HUES48 (cell line): ENCODE results near the gene CDKN1B.

ENCODE experiments used
- H3K27ac ChIP-seq: one replicate; pipeline ENCODE4 v1.7.0; 2013; ENCODE audit warnings: low read depth, low read length, inconsistent platforms
- H3K27me3 ChIP-seq: 2 replicates; pipeline ENCODE4 v1.6.1; 2013; ENCODE audit warnings: mild to moderate bottlenecking, low read length; ENCODE audit not compliant: control insufficient read depth, insufficient read depth
- H3K36me3 ChIP-seq: 2 replicates; pipeline ENCODE4 v1.6.1; 2013; ENCODE audit warnings: low read length; ENCODE audit not compliant: control insufficient read depth, insufficient read depth
- H3K4me1 ChIP-seq: 2 replicates; pipeline ENCODE4 v1.6.1; 2013; ENCODE audit warnings: mild to moderate bottlenecking, low read length; ENCODE audit not compliant: control insufficient read depth, insufficient read depth
- H3K4me3 ChIP-seq: 2 replicates; pipeline ENCODE4 v1.5.1; 2013; ENCODE audit warnings: mild to moderate bottlenecking, low read depth, low read length
- H3K9ac ChIP-seq: 2 replicates; pipeline ENCODE4 v1.6.1; 2013; ENCODE audit warnings: mild to moderate bottlenecking, low read depth, low read length, moderate library complexity
- H3K9me3 ChIP-seq: 2 replicates; pipeline ENCODE4 v1.6.1; 2013; ENCODE audit warnings: low read length; ENCODE audit not compliant: control insufficient read depth, insufficient read depth

Gene CDKN1B

DNA sequence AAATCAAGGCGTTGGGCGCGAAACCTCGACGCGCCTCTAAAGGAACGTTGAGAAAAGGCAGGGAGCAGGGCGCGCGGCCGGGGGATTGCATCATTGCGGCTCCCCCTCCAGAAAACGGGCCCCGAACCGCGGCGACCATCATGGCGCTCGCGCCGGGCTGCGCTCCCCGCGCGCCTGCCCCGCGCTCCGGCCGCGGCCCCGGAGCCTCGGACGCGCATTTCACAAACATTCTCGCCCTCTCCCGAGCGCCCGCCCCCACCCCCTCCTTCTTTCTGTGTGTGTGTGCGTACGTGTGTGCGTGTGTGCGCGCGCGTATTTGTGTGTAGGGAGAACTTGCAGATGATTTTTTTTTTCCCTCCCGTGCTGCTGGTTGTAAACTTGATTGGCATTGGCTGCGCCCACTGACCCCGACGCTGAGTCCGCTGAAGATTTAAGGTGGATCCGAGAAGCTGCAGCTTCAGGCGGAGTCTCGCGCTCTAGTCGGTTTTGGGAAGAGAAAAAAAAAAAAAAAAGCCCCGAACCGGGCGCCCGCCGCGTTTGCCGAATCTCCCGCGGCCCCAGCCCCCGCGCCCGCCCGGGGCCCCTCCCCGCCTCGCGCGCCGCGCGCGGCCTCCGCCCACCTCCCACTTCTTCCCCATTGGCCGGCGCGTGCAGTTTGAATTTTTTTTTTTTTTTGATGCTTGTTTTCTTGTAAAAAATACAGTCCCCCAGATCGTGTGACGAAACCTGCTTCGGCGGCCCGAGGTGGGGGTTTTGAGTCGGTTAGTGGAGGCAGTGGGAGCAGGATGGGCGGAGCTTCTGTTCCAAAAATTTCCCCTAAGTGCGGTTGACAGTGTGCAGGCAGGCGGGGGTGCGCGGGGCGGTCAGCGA lies 8.2 kb downstream of the CDKN1B start:
- peak overlapping the region; percentile 79 for H3K4me3 ChIP-seq
- no peaks in the 10 kb centered on the region for H3K9me3 ChIP-seq
- H3K27ac ChIP-seq: peak overlapping the region; percentile 97
- peak overlapping the region; percentile 80 for H3K9ac ChIP-seq
- H3K4me1 ChIP-seq: peaks cover 18% of the 10 kb centered on the region; the same call in 1 of the 2 replicates
- H3K36me3 ChIP-seq: peaks cover 23% of the 10 kb centered on the region
- peaks cover 29% of the 10 kb centered on the region for H3K27me3 ChIP-seq

DNA sequence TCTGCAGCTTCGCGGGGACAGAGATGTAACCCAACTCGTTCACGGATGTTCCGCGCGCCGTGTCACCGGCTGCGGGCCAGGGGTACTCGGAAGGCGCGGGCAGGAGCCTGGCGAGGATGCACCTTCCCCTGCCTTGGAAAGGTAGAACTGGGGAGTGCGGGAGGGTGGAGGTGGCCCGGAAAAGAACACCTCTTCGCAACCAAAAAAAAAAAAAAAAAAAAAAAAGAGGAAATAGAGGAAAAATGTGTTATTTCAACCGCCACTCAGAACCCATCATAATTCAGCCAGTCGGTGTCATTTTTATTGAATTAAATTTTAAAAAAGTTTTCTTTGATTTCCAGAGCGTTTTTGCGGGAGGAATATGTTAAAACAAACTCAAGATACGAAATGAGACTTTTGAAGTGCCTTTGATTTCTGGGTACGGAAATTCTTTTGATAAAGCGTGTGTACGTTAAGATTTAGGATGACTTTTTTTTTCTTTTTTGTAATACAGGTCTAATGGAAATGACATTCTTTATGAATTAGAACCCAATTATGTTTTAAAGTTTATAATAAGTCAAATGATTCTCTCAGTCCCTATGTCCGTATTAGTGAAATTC lies 8.9 kb downstream of the CDKN1B start:
- Histone ChIP-seq H3K27ac (peak overlapping the region; percentile 97), H3K4me1 (peaks cover 18% of the 10 kb centered on the region; the same call in 1 of the 2 replicates), H3K4me3 (peak overlapping the region; percentile 79), H3K36me3 (peaks cover 16% of the 10 kb centered on the region), H3K9me3 (no peaks in the 10 kb centered on the region), H3K27me3 (peaks cover 29% of the 10 kb centered on the region), H3K9ac (peak overlapping the region; percentile 80)

DNA sequence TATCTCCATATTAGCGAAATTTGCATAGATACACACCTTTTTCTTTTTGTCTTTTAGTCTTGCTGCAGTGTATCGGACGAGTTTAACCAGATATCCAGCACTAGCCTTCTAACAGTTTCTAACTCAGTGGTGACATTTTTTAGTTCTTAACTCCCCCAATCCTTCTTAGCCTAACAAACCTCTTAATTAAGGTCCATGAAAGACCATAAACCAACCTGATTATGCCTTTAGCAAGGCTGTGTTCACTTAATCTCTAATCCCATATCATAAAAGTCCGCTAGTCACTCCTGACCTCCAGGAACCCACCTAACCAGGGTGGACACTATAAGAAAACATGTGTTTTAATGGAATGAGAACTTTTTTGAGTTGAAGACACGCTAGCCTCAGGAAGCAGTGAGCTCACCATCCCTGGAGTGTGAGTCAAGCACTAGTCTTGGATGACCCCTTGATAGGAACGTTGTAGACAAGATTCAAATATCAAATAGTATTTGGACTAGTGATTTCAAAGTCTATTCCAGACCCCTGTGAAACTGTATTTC lies 9.5 kb downstream of the CDKN1B start:
- Histone ChIP-seq H3K9me3 (no peaks in the 10 kb centered on the region), H3K27ac (no peak overlapping the region), H3K27me3 (peaks cover 29% of the 10 kb centered on the region), H3K4me1 (peaks cover 18% of the 10 kb centered on the region; the same call in 1 of the 2 replicates), H3K36me3 (peaks cover 10% of the 10 kb centered on the region), H3K4me3 (peak overlapping the region; percentile 79), H3K9ac (no peak overlapping the region; the same call in 1 of the 2 replicates)

DNA sequence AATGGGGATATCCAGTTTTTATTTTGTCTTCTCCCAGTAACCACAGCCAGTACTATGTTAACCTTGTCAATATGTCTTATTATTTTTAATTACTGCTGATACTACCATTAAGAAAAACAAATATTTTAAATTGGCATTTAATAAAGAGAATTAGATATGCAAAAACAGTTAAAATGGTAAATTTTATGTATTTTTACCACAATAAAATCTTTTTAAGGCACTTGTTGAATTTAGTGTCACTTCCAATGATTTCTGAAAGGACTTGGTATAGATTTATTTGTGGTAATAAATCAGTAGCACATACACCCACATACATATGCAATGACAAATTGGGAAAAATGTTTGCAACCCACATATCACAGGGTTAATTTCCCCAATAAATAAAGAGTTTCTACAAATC lies 14.0 kb downstream of the CDKN1B start:
- Histone ChIP-seq H3K27me3 (peaks cover 9% of the 10 kb centered on the region; the same call in 1 of the 2 replicates), H3K4me1 (peaks cover 12% of the 10 kb centered on the region), H3K27ac (no peak overlapping the region), H3K4me3 (no peak overlapping the region), H3K9me3 (no peaks in the 10 kb centered on the region), H3K36me3 (no peaks in the 10 kb centered on the region), H3K9ac (no peak overlapping the region)

DNA sequence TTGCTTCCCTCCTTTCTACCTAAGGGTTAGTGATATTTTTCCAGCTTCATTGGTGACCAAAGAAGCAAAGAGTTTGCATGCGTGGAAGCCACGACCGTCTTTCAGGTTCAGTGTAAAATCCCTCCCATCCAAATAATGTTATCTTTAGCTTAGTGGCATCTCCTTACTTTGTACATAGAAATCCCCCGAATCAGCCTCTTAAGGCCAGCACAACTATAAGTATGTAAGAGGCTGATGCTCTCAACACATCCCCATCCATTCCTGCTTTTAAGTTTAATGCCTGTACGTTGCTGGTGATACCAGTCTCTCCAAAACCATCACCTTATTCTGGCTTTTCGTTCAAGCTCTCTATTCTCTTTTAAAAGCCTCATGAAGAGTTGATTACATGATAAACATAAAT lies 14.6 kb downstream of the CDKN1B start:
- Histone ChIP-seq H3K9ac (no peak overlapping the region), H3K4me3 (no peak overlapping the region), H3K4me1 (peaks cover 7% of the 10 kb centered on the region), H3K36me3 (no peaks in the 10 kb centered on the region), H3K27ac (no peak overlapping the region), H3K9me3 (no peaks in the 10 kb centered on the region), H3K27me3 (peaks cover 3% of the 10 kb centered on the region; the same call in 1 of the 2 replicates)

DNA sequence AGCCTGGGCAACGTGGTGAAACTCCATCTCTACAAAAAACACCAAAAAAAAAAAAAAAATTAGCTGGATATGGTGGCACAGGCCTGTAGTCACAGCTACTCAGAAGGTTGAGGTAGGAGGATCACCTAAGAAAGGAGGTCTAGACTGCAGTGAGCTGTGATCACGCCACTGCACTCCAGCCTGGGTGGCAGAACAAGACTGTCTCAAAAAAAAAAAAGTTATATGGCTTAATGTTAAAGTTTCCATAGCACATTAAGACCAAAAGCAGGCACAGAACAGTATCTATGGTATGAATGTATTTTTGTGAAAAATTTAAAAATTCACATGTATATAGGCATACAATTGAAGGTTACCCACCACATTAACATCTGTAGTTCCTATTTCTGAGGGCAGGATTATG lies 15.9 kb downstream of the CDKN1B start:
- H3K27me3 ChIP-seq: no peaks in the 10 kb centered on the region
- no peaks in the 10 kb centered on the region for H3K36me3 ChIP-seq
- no peak overlapping the region for H3K9ac ChIP-seq
- H3K27ac ChIP-seq: no peak overlapping the region
- H3K4me1 ChIP-seq: peaks cover 8% of the 10 kb centered on the region; the same call in 1 of the 2 replicates
- no peaks in the 10 kb centered on the region for H3K9me3 ChIP-seq
- no peak overlapping the region for H3K4me3 ChIP-seq

DNA sequence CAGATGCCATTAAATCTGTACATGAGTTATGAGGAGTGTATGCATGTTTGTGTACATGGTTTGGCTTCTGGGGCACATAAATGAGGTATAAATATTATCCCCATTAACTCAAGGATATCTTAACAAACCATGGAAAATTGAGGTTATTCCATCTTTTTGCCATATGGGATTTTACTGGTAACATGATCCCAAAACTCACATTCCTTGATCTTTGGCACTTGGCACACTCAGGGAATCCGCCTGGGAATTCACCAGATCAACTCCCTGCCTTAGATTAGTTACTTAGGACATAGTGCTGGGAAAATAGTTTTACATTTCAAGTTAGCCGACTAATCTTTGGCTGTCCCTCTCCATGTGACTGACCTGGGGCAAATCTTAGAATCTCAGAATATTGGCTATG lies 16.9 kb downstream of the CDKN1B start:
- Histone ChIP-seq H3K36me3 (no peaks in the 10 kb centered on the region), H3K9me3 (no peaks in the 10 kb centered on the region), H3K4me3 (no peak overlapping the region), H3K27me3 (no peaks in the 10 kb centered on the region), H3K9ac (no peak overlapping the region), H3K27ac (no peak overlapping the region), H3K4me1 (peaks cover 8% of the 10 kb centered on the region; the same call in 1 of the 2 replicates)

DNA sequence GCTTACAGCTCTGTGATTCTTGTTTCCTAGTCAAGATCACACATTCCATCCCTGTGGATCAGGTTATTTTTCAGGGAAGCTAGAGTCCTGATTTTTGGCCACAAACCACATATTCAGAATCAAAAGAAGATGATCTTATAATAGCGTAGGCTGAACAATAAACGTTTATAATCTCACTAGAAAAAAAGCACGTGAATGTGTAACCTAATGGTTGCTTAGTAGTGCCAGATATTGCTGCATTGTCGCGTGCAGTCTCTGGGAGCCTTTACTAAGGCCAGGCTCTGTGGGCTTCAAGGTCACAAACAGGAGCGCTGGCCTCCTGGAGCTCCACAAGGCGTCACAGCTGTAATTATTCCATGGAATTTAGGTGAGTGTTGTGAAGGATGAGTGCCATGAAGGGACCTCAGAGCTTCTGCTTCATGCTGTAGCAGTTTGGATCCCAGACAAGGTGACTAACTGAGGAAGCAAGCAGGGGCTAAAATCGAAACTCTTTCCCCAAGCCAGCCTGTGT lies 17.4 kb downstream of the CDKN1B start:
- Histone ChIP-seq H3K4me1 (peaks cover 8% of the 10 kb centered on the region; the same call in 1 of the 2 replicates), H3K27ac (no peak overlapping the region), H3K9me3 (no peaks in the 10 kb centered on the region), H3K4me3 (no peak overlapping the region), H3K9ac (no peak overlapping the region), H3K36me3 (no peaks in the 10 kb centered on the region), H3K27me3 (no peaks in the 10 kb centered on the region)

DNA sequence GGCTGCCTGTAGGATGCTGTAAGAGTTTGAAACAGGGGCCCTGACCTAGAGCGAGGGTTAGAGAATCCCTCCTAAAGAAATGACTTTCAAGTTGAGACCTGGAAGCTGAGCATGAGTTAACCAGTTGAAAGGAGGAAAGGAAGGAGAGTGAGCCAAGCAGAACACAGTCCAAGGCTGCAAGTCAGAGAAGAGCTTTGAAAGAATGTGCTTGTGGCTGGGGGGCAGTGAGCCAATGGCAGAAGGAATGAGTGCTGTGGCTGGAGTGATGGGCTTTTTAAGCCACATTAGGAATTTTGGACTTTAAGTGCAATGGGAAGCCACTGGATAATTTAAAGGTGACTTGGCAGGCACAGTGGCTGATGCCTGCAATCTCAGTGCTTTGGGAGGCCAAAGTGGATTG lies 18.1 kb downstream of the CDKN1B start:
- Histone ChIP-seq H3K4me3 (no peak overlapping the region), H3K9ac (no peak overlapping the region), H3K27me3 (no peaks in the 10 kb centered on the region), H3K36me3 (no peaks in the 10 kb centered on the region), H3K4me1 (peaks cover 8% of the 10 kb centered on the region; the same call in 1 of the 2 replicates), H3K27ac (no peak overlapping the region), H3K9me3 (no peaks in the 10 kb centered on the region)

DNA sequence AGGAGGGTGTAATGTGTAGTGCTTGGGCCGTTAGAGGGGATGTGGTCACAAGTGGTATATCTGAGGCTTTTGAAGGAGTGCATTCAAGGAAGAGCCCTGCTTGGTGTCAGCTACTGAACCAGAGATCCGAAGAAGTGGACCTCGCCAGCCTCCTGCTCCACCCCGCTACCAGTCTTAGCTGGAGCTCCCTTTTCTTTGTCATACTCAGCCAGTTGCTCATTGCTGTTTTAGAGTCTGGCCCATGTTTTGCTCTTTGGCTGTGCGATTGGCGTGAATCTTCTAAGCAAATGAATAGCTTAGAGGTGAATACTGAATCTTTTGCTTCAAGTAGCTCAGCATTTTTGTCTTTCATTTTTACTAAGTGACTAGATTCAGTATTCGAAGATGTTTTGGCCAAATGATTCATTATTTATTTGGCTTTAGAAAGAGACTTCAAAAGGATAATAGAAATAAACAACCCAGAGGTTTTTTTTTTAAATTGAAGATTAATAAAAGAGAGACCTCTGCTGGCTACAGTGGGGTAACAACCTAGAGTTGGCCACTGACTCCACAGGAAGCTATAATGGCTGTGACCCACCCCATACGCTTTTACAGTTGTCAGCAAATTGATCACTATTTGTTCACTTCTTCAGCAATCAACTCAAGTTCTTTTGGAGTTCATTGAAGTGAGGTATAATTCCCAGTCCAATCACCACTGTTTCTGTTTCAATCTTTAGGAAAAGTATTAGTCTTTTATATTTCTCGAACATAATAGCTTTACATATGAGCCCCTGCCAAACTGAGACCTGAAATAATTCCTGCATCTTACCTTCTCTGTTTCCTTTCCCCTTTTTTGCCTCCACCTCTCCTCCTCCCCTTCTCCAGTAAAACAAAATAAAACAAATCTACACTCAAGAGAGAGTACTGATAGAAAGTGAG lies 19.9 kb downstream of the CDKN1B start:
- H3K9ac ChIP-seq: no peak overlapping the region
- H3K27me3 ChIP-seq: no peaks in the 10 kb centered on the region
- H3K9me3 ChIP-seq: no peaks in the 10 kb centered on the region
- peaks cover 8% of the 10 kb centered on the region; the same call in 1 of the 2 replicates for H3K4me1 ChIP-seq
- H3K4me3 ChIP-seq: no peak overlapping the region
- H3K27ac ChIP-seq: no peak overlapping the region
- no peaks in the 10 kb centered on the region for H3K36me3 ChIP-seq
